ENCODE data around the gene REEP1. TPM values are rescaled to one million over a fixed set of nuclear protein-coding genes. Genes with fewer than 3 reads are reported as not detected.
"Not testable (repeated sequence)": the region's sequence is repeated elsewhere in the genome, so short reads cannot be mapped to it uniquely, and the experiment has no call there.

REEP1 gene
- total RNA-seq, 1 donor, result 0.63 TPM

- no peaks in the 10 kb centered on the region for H3K27me3 ChIP-seq (ENCODE audit: insufficient read depth, low read length)
- peaks cover 7% of the 10 kb centered on the region for H3K4me1 ChIP-seq (ENCODE audit: insufficient read depth, low read length)
- no peaks in the 10 kb centered on the region for H3K9me3 ChIP-seq (ENCODE audit: low read depth, low read length)
- H3K4me3 ChIP-seq (ENCODE audit: low read length), result no peak overlapping the region
Observed at GRCh38 chr2:86360776-86361175, 23.4 kb upstream of the REEP1 start.

- H3K4me3 ChIP-seq (ENCODE audit: low read length), result no peak overlapping the region
- H3K27me3 ChIP-seq (ENCODE audit: insufficient read depth, low read length), result no peaks in the 10 kb centered on the region
- H3K4me1 ChIP-seq (ENCODE audit: insufficient read depth, low read length), result peaks cover 7% of the 10 kb centered on the region
- H3K9me3 ChIP-seq (ENCODE audit: low read depth, low read length), result no peaks in the 10 kb centered on the region
Observed at GRCh38 chr2:86358957-86359356, 21.5 kb upstream of the REEP1 start.

DNA sequence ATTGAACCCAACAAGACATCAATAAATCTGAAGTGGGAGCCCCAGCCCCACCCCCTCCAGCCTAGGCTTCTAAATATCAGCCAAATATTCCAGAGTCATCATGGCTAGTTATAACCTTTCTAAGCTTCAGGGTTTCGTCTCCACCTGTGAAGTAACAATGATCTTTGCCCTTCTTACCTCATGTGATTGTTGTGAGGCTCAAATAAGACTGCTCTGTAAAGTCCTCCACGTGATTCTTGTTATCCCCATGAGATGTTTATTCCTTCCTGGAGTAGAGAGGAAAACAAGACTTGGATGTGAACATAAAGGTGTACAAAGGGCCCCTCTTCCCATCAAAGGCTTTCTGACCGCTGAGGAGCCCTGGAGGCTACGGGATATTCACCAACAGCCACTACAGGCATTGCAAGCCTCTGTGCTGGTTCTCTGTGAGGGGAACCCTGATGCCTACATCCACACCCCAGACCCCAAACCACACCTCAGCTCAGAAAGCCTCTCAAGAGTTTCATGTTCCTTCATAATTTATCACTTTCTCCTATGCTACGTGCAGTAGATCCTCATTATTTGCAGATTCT is 20.1 kb upstream of the REEP1 start:
- no peaks in the 10 kb centered on the region for H3K27me3 ChIP-seq (ENCODE audit: insufficient read depth, low read length)
- H3K9me3 ChIP-seq (ENCODE audit: low read depth, low read length), result no peaks in the 10 kb centered on the region
- H3K4me3 ChIP-seq (ENCODE audit: low read length), result no peak overlapping the region
- peaks cover 7% of the 10 kb centered on the region for H3K4me1 ChIP-seq (ENCODE audit: insufficient read depth, low read length)

GRCh38 chr2:86352727-86353221 is 15.3 kb upstream of the REEP1 start:
- H3K27me3 ChIP-seq (ENCODE audit: insufficient read depth, low read length), result no peaks in the 10 kb centered on the region
- no peak overlapping the region for H3K4me3 ChIP-seq (ENCODE audit: low read length)
- no peaks in the 10 kb centered on the region for H3K4me1 ChIP-seq (ENCODE audit: insufficient read depth, low read length)
- no peaks in the 10 kb centered on the region for H3K9me3 ChIP-seq (ENCODE audit: low read depth, low read length)

DNA sequence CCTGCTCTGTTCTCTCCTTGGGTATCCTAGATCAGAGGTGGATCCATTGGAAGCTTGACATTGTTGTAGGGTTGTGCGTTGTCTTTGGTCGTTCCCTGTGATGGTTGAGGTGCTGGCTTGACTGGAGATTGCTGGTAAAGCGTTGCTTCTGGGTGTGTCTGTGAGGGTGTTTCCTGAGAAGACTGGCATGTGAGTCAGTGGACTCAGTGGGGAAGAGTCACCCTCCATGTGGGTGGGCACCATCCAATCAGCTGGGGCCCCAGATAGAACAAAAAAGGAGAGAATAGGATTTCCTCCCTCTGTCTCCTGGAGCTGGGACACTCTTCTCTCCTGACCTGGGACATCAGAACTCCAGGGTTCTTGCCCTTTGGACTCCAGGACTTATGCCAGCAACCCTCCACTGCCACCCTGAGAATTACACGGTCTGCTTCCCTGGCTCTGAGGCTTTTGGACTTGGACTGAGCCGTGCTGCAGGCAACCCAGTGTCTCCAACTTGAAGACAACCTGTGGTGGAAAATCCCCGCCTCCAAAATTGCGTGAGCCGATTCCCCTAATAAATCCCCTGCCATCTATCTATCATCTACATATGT is 14.8 kb upstream of the REEP1 start:
- no peak overlapping the region for H3K4me3 ChIP-seq (ENCODE audit: low read length)
- peaks cover 3% of the 10 kb centered on the region for H3K27me3 ChIP-seq (ENCODE audit: insufficient read depth, low read length)
- no peaks in the 10 kb centered on the region for H3K4me1 ChIP-seq (ENCODE audit: insufficient read depth, low read length)
- H3K9me3 ChIP-seq (ENCODE audit: low read depth, low read length), result no peaks in the 10 kb centered on the region

GRCh38 chr2:86350751-86351150 is 13.3 kb upstream of the REEP1 start:
- Histone ChIP-seq H3K27me3 (ENCODE audit: insufficient read depth, low read length) (peaks cover 5% of the 10 kb centered on the region), H3K4me3 (ENCODE audit: low read length) (no peak overlapping the region), H3K9me3 (ENCODE audit: low read depth, low read length) (no peaks in the 10 kb centered on the region), H3K4me1 (ENCODE audit: insufficient read depth, low read length) (no peaks in the 10 kb centered on the region)

DNA sequence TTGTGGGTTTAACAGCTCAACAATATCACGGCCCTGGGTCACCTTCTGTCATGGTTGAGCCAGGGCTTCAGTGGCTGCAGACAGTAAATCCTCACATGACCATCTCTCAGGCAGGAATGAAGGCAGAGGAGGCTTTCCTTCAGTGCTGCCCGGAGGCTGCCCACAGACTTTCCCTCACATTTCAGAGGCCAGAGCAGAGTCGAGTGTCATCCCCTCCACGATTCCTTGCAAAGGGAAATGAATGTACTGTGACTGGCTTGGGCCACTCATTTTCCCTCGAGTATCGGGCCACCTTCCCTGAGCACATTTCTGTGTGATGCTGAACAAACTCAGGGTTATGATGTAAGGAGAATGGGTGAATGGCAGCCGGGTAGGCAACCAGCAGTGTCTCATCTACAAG is 10.0 kb upstream of the REEP1 start:
- no peaks in the 10 kb centered on the region for H3K4me1 ChIP-seq (ENCODE audit: insufficient read depth, low read length)
- H3K27me3 ChIP-seq (ENCODE audit: insufficient read depth, low read length), result peaks cover 27% of the 10 kb centered on the region
- no peak overlapping the region for H3K4me3 ChIP-seq (ENCODE audit: low read length)
- no peaks in the 10 kb centered on the region for H3K9me3 ChIP-seq (ENCODE audit: low read depth, low read length)

- Histone ChIP-seq H3K27me3 (ENCODE audit: insufficient read depth, low read length) (peaks cover 39% of the 10 kb centered on the region), H3K9me3 (ENCODE audit: low read depth, low read length) (peaks cover 10% of the 10 kb centered on the region)
- not testable (repeated sequence) for H3K4me1 ChIP-seq (ENCODE audit: insufficient read depth, low read length); H3K4me3 ChIP-seq (ENCODE audit: low read length)
Observed at GRCh38 chr2:86345783-86346370, 8.5 kb upstream of the REEP1 start.

DNA sequence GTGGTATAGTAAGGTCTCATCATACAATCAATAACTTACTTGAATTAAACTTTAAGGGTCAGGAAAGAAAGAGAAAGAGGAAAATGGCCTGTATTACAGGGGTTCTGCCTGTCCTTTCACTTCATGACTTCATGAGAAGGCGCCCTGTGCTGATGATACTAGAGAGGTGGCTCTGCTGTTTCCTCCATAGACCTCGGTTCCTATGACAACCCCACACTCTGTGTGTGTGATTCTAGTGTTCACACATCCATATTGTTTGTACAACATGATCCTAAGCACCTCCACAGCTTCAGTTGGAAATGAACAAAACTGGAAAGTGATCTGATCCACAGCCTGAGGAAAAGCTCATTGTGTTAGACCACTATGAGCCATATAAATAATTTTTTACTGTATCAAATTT is 7.0 kb upstream of the REEP1 start:
- Histone ChIP-seq H3K9me3 (ENCODE audit: low read depth, low read length) (peaks cover 10% of the 10 kb centered on the region), H3K4me3 (ENCODE audit: low read length) (no peak overlapping the region), H3K27me3 (ENCODE audit: insufficient read depth, low read length) (peaks cover 50% of the 10 kb centered on the region), H3K4me1 (ENCODE audit: insufficient read depth, low read length) (no peaks in the 10 kb centered on the region)

DNA sequence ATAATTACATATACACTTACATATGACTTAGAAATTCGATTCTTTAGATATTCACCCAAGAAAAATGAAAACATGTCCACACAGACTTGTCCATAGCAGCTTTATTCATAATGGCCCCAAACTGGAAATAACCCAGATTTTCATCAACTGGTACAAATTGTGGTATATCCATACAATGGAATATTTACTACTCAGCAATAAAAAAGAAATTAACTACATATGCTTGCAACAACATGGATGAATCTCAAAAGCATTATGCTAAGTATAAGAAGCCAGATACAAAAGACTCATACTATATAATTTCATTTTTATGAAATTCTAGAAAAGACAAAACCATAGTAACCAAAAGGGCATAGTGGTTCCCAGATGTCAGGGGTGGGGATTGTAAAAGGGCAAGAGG is 5.1 kb upstream of the REEP1 start:
- Histone ChIP-seq H3K9me3 (ENCODE audit: low read depth, low read length) (peaks cover 10% of the 10 kb centered on the region), H3K4me1 (ENCODE audit: insufficient read depth, low read length) (peaks cover 5% of the 10 kb centered on the region), H3K4me3 (ENCODE audit: low read length) (no peak overlapping the region), H3K27me3 (ENCODE audit: insufficient read depth, low read length) (peaks cover 66% of the 10 kb centered on the region)

DNA sequence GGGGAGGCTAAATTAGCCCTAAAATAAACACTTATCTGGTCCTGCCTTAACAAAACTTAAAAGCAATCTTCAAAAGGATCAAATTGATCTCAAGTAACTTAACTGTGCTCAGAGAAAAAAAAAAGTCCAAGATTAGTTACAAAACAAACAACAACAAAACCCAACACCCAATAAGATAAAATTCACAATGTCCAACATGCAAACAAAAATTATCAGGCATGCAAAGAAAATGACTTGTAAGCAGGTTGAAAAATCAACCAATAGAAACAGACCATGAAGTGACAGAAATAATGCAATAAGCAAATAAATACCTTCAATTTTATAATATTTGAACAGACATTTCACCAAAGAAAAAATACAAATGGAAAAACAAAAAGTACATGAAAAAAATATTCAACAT is 4.0 kb upstream of the REEP1 start:
- Histone ChIP-seq H3K4me3 (ENCODE audit: low read length) (no peak overlapping the region), H3K27me3 (ENCODE audit: insufficient read depth, low read length) (peaks cover 67% of the 10 kb centered on the region), H3K9me3 (ENCODE audit: low read depth, low read length) (peaks cover 10% of the 10 kb centered on the region), H3K4me1 (ENCODE audit: insufficient read depth, low read length) (peaks cover 9% of the 10 kb centered on the region)

- Histone ChIP-seq H3K4me3 (ENCODE audit: low read length) (no peak overlapping the region), H3K27me3 (ENCODE audit: insufficient read depth, low read length) (peaks cover 74% of the 10 kb centered on the region), H3K9me3 (ENCODE audit: low read depth, low read length) (peaks cover 10% of the 10 kb centered on the region), H3K4me1 (ENCODE audit: insufficient read depth, low read length) (peaks cover 10% of the 10 kb centered on the region)
Observed at GRCh38 chr2:86338778-86339295, 1.4 kb upstream of the REEP1 start.

DNA sequence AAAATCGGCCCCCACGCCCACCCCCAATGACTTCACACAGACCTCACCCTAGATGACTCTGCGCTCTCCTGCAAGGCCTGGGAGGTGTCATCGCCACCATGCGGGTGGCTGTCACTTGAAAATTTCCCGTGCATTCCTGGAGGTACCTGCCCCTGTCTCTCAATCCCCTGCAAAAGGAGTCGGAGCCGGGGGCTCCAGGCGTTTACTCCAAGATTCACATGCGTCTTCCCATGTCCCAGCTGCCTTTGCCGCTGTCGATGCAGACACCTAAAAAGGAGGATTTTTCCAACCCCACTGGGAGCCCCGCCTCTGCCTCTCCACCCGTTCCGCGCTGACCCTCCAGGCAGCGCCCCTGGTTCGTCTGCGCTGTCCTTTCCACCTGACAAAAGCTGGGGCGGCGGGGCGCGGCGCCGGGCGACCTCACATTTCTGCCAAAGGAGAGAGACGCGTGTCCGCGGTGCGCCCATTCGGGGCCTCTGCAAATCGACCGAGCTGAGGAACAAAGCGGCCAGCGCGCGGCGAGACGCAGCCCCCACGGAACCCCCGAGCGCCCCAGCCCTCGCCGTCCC is 667 bp downstream of the REEP1 start:
- Histone ChIP-seq H3K4me3 (ENCODE audit: low read length) (no peak overlapping the region), H3K4me1 (ENCODE audit: insufficient read depth, low read length) (peaks cover 10% of the 10 kb centered on the region), H3K9me3 (ENCODE audit: low read depth, low read length) (peaks cover 8% of the 10 kb centered on the region), H3K27me3 (ENCODE audit: insufficient read depth, low read length) (peaks cover 61% of the 10 kb centered on the region)

- H3K27me3 ChIP-seq (ENCODE audit: insufficient read depth, low read length), result peaks cover 55% of the 10 kb centered on the region
- peaks cover 1% of the 10 kb centered on the region for H3K9me3 ChIP-seq (ENCODE audit: low read depth, low read length)
- H3K4me1 ChIP-seq (ENCODE audit: insufficient read depth, low read length), result peaks cover 10% of the 10 kb centered on the region
- H3K4me3 ChIP-seq (ENCODE audit: low read length), result no peak overlapping the region
Observed at GRCh38 chr2:86335865-86336674, 1.4 kb downstream of the REEP1 start.

DNA sequence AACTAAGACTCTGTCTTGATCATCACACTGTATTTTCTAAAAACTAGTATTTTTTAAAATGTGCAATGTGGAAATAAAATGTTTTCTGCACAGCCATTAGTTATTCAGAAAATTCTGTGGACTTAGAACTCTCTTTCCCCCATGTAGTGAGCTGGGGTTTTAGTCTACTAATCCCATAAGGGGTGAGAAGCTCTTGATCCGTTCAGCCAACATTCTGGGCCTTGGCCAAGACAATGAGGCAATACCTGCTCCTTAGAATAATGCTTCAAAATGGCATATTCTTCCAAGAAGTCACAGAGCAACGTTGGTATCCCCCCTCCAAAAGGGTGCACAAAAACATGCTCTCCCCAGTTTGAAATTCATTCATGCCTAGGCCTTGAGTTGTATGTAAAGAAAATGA is 4.0 kb downstream of the REEP1 start:
- Histone ChIP-seq H3K4me1 (ENCODE audit: insufficient read depth, low read length) (peaks cover 10% of the 10 kb centered on the region), H3K27me3 (ENCODE audit: insufficient read depth, low read length) (peaks cover 32% of the 10 kb centered on the region), H3K9me3 (ENCODE audit: low read depth, low read length) (no peaks in the 10 kb centered on the region), H3K4me3 (ENCODE audit: low read length) (no peak overlapping the region)

Measured in mononuclear cell (primary cell).